ENCODE measurements around the gene TPP2. TPM values are rescaled to one million over a fixed set of nuclear protein-coding genes. Genes with fewer than 3 reads are reported as not detected.

TPP2 gene
- total RNA-seq, 1 donor from 2014 or later: 43.4 TPM

GRCh38 chr13:102718746-102719145 is 122.0 kb downstream of the TPP2 start:
- H3K27me3 ChIP-seq: no peaks in the 10 kb centered on the region
- H3K4me3 ChIP-seq: no peak overlapping the region
- no peak for TF ChIP-seq CTCF (IDR thresholded peaks at IDR 0.05)
- no peaks in the 10 kb centered on the region for H3K9me3 ChIP-seq
- no peak overlapping the region for H3K27ac ChIP-seq
- intact Hi-C loops (cut with DNase I): no loop called here
- DNase-seq (no peak), ATAC-seq (no peak)
- no peaks in the 10 kb centered on the region for H3K4me1 ChIP-seq
- no peaks in the 10 kb centered on the region for H3K36me3 ChIP-seq

- H3K9me3 ChIP-seq: no peaks in the 10 kb centered on the region
- no peak overlapping the region for H3K4me3 ChIP-seq
- H3K27ac ChIP-seq: no peak overlapping the region
- DNase-seq (no peak), ATAC-seq (peak; percentile 7)
- no peak for TF ChIP-seq CTCF (IDR thresholded peaks at IDR 0.05)
- H3K36me3 ChIP-seq: no peaks in the 10 kb centered on the region
- no peaks in the 10 kb centered on the region for H3K4me1 ChIP-seq
- intact Hi-C loops (cut with DNase I): no loop called here
- no peaks in the 10 kb centered on the region for H3K27me3 ChIP-seq
Measured at GRCh38 chr13:102721800-102722231, 125.0 kb downstream of the TPP2 start.

GRCh38 chr13:102724923-102725322 is 128.1 kb downstream of the TPP2 start:
- intact Hi-C loops (cut with DNase I): no loop called here
- H3K36me3 ChIP-seq: no peaks in the 10 kb centered on the region
- DNase-seq (no peak), ATAC-seq (peak; percentile 89)
- H3K4me1 ChIP-seq: peaks cover 9% of the 10 kb centered on the region
- TF ChIP-seq CTCF (IDR thresholded peaks at IDR 0.05): peak; percentile 48
- H3K9me3 ChIP-seq: no peaks in the 10 kb centered on the region
- H3K27ac ChIP-seq: no peak overlapping the region
- no peak overlapping the region for H3K4me3 ChIP-seq
- H3K27me3 ChIP-seq: no peaks in the 10 kb centered on the region

- Histone ChIP-seq H3K27ac (no peak overlapping the region), H3K36me3 (no peaks in the 10 kb centered on the region), H3K4me3 (no peak overlapping the region), H3K27me3 (no peaks in the 10 kb centered on the region), H3K9me3 (no peaks in the 10 kb centered on the region), H3K4me1 (peaks cover 18% of the 10 kb centered on the region)
- no peak for TF ChIP-seq CTCF (IDR thresholded peaks at IDR 0.05)
- intact Hi-C loops (cut with DNase I): no loop called here
- ATAC-seq (no peak), DNase-seq (no peak)
Measured at GRCh38 chr13:102726430-102726829, 129.6 kb downstream of the TPP2 start.

Other genes with a start within 250 kb of the TPP2 start
- gene FGF14, start 194.9 kb upstream of the TPP2 start, total RNA-seq: 2.0 TPM
- not detected for gene METTL21C, start 98.1 kb downstream of the TPP2 start, total RNA-seq
- gene TEX30, start 176.8 kb downstream of the TPP2 start, total RNA-seq: 5.8 TPM
- 5.1 TPM for gene POGLUT2, start 202.0 kb downstream of the TPP2 start, total RNA-seq
- 16.1 TPM for gene BIVM, start 202.1 kb downstream of the TPP2 start, total RNA-seq
- 50.7 TPM for gene ERCC5, start 249.0 kb downstream of the TPP2 start, total RNA-seq

Measured in upper lobe of right lung (tissue), 1 donor.